K562 (cell line): ENCODE data around the gene INPP5K. TPM values are rescaled to one million over a fixed set of nuclear protein-coding genes. Genes with fewer than 3 reads are reported as not detected.
"Not testable (repeated sequence)": the region's sequence is repeated elsewhere in the genome, so short reads cannot be mapped to it uniquely, and the experiment has no call there.

Experiments
- ATAC-seq: fragments of 200-7000 bp; cut with Tn5 transposase; 3 replicates; pipeline ENCODE4 v1.9.1; 2020; ENCODE audit warnings: moderate library complexity
- BruUV-seq: library from RNA; stranded (reverse); fragments of 400-500 nt; replicated peaks from 2 replicates; lab custom pipeline; 2021; lab: Mats Ljungman, UMichigan
- CTCF ChIA-PET: fragments of 300-600 bp; formaldehyde crosslinking; extraction: SDS; loops from one replicate; lab custom pipeline; 2021; ENCODE audit warnings: low intra/inter-chr PET ratio; lab: Yijun Ruan, JAX
- POLR2A ChIA-PET: fragments of 300-600, 350-650 bp; sonication (Branson Sonifier 250); formaldehyde crosslinking; extraction: SDS; loops from one replicate; lab custom pipeline; 2021; ENCODE audit warnings: antibody characterized with exemption, inconsistent platforms; lab: Yijun Ruan, JAX
- DNase-seq, 4 experiments: peaks; one replicate each; pipeline versions ENCODE4 v3.0.0 to v3.0.0-alpha.2; 2011 to 2018; ENCODE audit warnings: low spot score in 3 of 4, mixed read lengths in 3 of 4; ENCODE audit errors: extremely low read depth in 1 of 4
- FAIRE-seq: peaks from 2 replicates; lab custom pipeline; 2011; peaks lifted over from hg19 to GRCh38; lab: Jason Lieb, UNC
- H2AFZ ChIP-seq: 2 replicates; pipeline ENCODE4 v1.6.0; 2011; ENCODE audit warnings: low read depth, low read length, control low read depth, inconsistent platforms
- H3K27ac ChIP-seq: fragments of 200-600 bp; 3 replicates; pipeline ENCODE4 v1.8.0; 2011; ENCODE audit warnings: low read depth, mild to moderate bottlenecking, control low read depth, inconsistent platforms, low read length, moderate library complexity, mixed read lengths; ENCODE audit errors: extremely low read depth
- H3K27me3 ChIP-seq, 2 experiments: fragments of 300-600 bp in 1 of 2; 2 replicates in 1 of 2; 3 replicates in 1 of 2; pipeline versions ENCODE4 v1.6.0 to v1.8.0; 2011; ENCODE audit warnings: inconsistent platforms in 2 of 2, low read length in 2 of 2, mild to moderate bottlenecking in 1 of 2, mixed read lengths in 1 of 2, moderate library complexity in 1 of 2; ENCODE audit not compliant: control insufficient read depth in 2 of 2, insufficient read depth in 2 of 2
- H3K36me3 ChIP-seq: fragments of 300-600 bp; 3 replicates; pipeline ENCODE4 v1.8.0; 2011; ENCODE audit warnings: mild to moderate bottlenecking, low read length, inconsistent platforms; ENCODE audit not compliant: control insufficient read depth, insufficient read depth
- H3K4me1 ChIP-seq, 2 experiments: fragments of 200-600 bp in 1 of 2; replicated peaks in 1 of 2; 2 replicates in 1 of 2; 3 replicates in 1 of 2; pipeline versions ENCODE4 v1.5.1 to v1.8.0; 2011; ENCODE audit warnings: inconsistent platforms in 2 of 2, low read length in 2 of 2, mild to moderate bottlenecking in 1 of 2, mixed read lengths in 1 of 2, moderate library complexity in 1 of 2; ENCODE audit not compliant: control insufficient read depth in 2 of 2, insufficient read depth in 2 of 2
- H3K4me2 ChIP-seq: 2 replicates; pipeline ENCODE4 v1.6.1; 2011; ENCODE audit warnings: low read length, control low read depth, inconsistent platforms, mixed read lengths; ENCODE audit not compliant: insufficient read depth
- H3K4me3 ChIP-seq: fragments of 200-600 bp; sonication (generic), shearing (Covaris generic); 2 replicates; pipeline ENCODE4 v1.5.1; 2016; ENCODE audit warnings: control low read depth, inconsistent platforms
- H3K79me2 ChIP-seq: fragments of 200-600 bp; 3 replicates; pipeline ENCODE4 v1.8.0; 2011; ENCODE audit warnings: low read length, inconsistent platforms; ENCODE audit not compliant: control insufficient read depth, insufficient read depth
- H3K9ac ChIP-seq, 2 experiments: 2 replicates each; pipeline versions ENCODE4 v1.6.0 to v1.6.1; 2011; ENCODE audit warnings: low read depth in 2 of 2, low read length in 2 of 2, control low read depth in 1 of 2, inconsistent platforms in 1 of 2, mild to moderate bottlenecking in 1 of 2, mixed read lengths in 1 of 2; ENCODE audit not compliant: insufficient read depth in 1 of 2
- H3K9me1 ChIP-seq: one replicate; pipeline ENCODE4 v1.6.0; 2011; ENCODE audit warnings: inconsistent platforms, mild to moderate bottlenecking, low read length, moderate library complexity; ENCODE audit not compliant: control insufficient read depth, insufficient read depth
- H3K9me3 ChIP-seq: replicated peaks from 2 replicates; pipeline ENCODE4 v1.5.1; 2011; ENCODE audit warnings: low read depth, low read length, inconsistent platforms; ENCODE audit not compliant: control insufficient read depth, insufficient read depth
- H4K20me1 ChIP-seq: replicated peaks from 2 replicates; pipeline ENCODE4 v1.6.1; 2011; ENCODE audit warnings: low read length, inconsistent platforms, mixed read lengths; ENCODE audit not compliant: control insufficient read depth, insufficient read depth
- ADNP ChIP-seq: fragments of 200-800 bp; sonication (Bioruptor generic); IDR thresholded peaks from 2 replicates; pipeline ENCODE4 v1.6.1; 2016; ENCODE audit warnings: missing genetic modification characterization, missing compliant biosample characterization
- ETV1 ChIP-seq: fragments of 450-650 bp; conservative IDR thresholded peaks from 2 replicates; pipeline ENCODE4 v1.6.1; 2016; ENCODE audit warnings: missing genetic modification characterization, control low read depth, low read depth, missing compliant biosample characterization
- EZH2 ChIP-seq: IDR thresholded peaks from 2 replicates; pipeline ENCODE4 v1.6.1; 2012; ENCODE audit warnings: low read depth, mild to moderate bottlenecking, inconsistent platforms, low read length, borderline replicate concordance
- NCOR1 ChIP-seq: fragments of 450-650 bp; IDR thresholded peaks from 2 replicates; pipeline ENCODE4 v1.6.1; 2016; ENCODE audit warnings: mild to moderate bottlenecking, moderate library complexity
- ZNF445 ChIP-seq: fragments of 250-450 bp; sonication (Bioruptor Pico); IDR thresholded peaks from 2 replicates; pipeline ENCODE4 v1.4.0; 2020; ENCODE audit warnings: low read depth, mild to moderate bottlenecking, moderate library complexity
- WGBS: fragments of 100-300 bp; shearing (Covaris generic); methylation state at CpG from one replicate; pipeline ENCODE4 v1.1.6; 2016; ENCODE audit warnings: low coverage, mixed read lengths; ENCODE audit not compliant: insufficient coverage; ENCODE audit errors: missing lambda C conversion rate; 5-methylcytosine and 5-hydroxymethylcytosine counted together
- in situ Hi-C: fragments of 300-500 bp; cut with MboI; formaldehyde crosslinking; loops from 4 replicates; pipeline ENCODE4 v1.15.0; 2018; ENCODE audit warnings: inconsistent platforms, mixed read lengths
- intact Hi-C: fragments of 100-400 bp; cut with micrococcal nuclease; formaldehyde crosslinking; loops from 2 replicates; pipeline ENCODE4 v1.14.2; 2022
- polyA plus RNA-seq, 8 experiments: library from polyadenylated mRNA; depleted of rRNA in 4 of 8; stranded (reverse) in 5 of 8; unstranded in 3 of 8; fragments of >200 nt; fragmentation: Nextera tagmentation in 2 of 8; fragmentation: Illumina TruSeq in 1 of 8; extraction: Ambion mirVana in 2 of 8; extraction: Trizol in 1 of 8; gene quantifications; 2 replicates each; pipeline versions ENCODE4 v1.2.1 to v1.2.3, GENCODE V29; 2011 to 2014; ENCODE audit warnings: inconsistent platforms in 1 of 8, missing spikeins in 1 of 8
- total RNA-seq, 7 experiments: library from RNA; depleted of rRNA in 6 of 7; stranded (reverse); fragments of >200 nt in 6 of 7; fragmentation: Illumina TruSeq in 2 of 7; extraction: Trizol in 2 of 7; gene quantifications; 2 replicates each; pipeline versions ENCODE4 v1.2.1 to v1.2.3, GENCODE V29; 2011 to 2021; ENCODE audit warnings: low replicate concordance in 1 of 7

INPP5K gene
- total and polyA plus RNA-seq, 9 of the 15 experiments (the other 6 are each of a cell fraction or from before 2014, with no cell fraction given), result 0.63 to 15.1 (median 10.1) TPM

DNA sequence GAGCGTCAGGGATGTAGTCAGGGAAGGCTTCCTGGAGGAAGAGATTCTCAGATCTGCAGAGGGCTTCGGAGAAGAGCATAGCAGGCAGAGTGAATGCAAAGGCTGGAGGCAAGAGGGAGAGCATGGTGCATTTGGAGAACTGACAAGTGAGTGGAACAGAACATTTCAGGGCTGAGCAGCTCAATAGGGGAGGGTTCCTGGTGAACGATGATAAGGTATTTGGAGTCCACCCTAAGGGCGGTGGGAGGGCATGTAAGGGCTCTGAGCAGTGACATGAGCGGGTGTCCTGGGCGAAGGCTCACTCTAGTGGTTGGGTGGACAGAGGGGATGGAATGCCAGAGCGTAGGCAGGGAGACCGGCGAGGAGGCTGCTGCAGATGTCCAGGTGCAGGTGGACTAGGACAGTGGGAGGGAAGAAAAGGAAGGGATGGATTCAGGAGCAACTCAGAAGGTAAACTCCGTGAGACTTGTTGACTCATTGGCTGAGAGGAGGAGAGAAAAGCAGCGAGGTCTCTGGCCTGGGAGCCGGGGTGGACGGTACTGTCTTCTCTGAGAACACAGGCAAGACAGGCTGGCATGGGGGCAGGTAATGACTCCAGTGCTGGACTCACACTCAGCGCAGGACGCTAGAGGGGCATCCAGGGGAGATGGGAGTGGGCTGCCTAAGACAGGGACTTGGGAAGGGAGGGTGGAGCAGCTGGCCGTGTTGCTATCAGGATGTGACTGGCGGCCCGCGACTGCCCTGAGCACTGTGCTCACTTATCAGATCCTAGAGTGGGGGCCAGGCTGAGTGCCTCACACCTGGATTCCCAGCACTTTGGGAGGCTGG is 47.6 kb upstream of the INPP5K start (continued):
- TF ChIP-seq ETV1 (tag) (no peak), ZNF445 (CRISPR knock-in tag) (no peak), EZH2 (no peak), NCOR1 (peak; percentile 58; the same call in 1 of the 2 replicates)

DNA sequence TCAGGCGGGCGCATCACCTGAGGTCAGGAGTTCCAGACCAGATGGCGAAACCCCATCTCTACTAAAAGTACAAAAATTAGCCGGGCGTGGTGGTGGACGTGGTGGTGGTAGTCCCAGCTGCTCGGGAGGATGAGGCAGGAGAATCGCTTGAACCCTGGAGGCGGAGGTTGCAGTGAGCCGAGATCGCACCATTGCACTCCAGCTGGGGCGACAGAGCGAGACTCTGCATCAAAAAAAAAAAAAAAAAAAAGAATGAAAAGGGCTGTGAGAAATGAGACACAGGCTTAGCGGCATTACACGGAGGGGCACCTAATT is 47.0 kb upstream of the INPP5K start:
- CTCF ChIA-PET, DNase-seq: not testable (repeated sequence)
- peak; percentile 76 for TF ChIP-seq ADNP (tag)

More for the DNA sequence above, 47.0 kb upstream of the INPP5K start:
- Histone ChIP-seq H3K4me2 (peak overlapping the region; percentile 86), H3K27ac (peak overlapping the region; percentile 78), H3K36me3 (peaks cover 15% of the 10 kb centered on the region; the same call in 2 of the 3 replicates), H3K9ac (peak overlapping the region; percentile 53 to 94), H3K4me3 (peak overlapping the region; percentile 63), H3K4me1 (peaks cover 21 to 53% of the 10 kb centered on the region in 2 experiments; a peak in 4 of 5 replicates), H2AFZ (peak overlapping the region; percentile 91), H3K79me2 (peaks cover 35% of the 10 kb centered on the region), H4K20me1 (peaks cover 12% of the 10 kb centered on the region)
- H3K27me3 ChIP-seq, ATAC-seq, in situ Hi-C loops, BruUV-seq, H3K9me1 ChIP-seq, H3K9me3 ChIP-seq, FAIRE-seq, intact Hi-C loops: not testable (repeated sequence)
- WGBS, result 5% methylated on average over 7 of the region's 15 CpGs
- POLR2A ChIA-PET, result interaction anchor here (0.6 to 1.2 kb wide), 2 partner anchors 11 to 808 kb away, joined by 3 read pairs; no protein-coding TSS in a partner anchor
